Neutrophil (primary cell): ENCODE results near the gene TBC1D22A.

Source experiments
- H3K27ac ChIP-seq: fragments of 200-600 bp; sonication (generic); 2 replicates; pipeline ENCODE4 v1.5.1; 2016; ENCODE audit warnings: mild to moderate bottlenecking, moderate library complexity
- H3K27me3 ChIP-seq: fragments of 200-600 bp; sonication (generic); 2 replicates; pipeline ENCODE4 v1.6.0; 2016; ENCODE audit warnings: mild to moderate bottlenecking
- H3K36me3 ChIP-seq: fragments of 200-600 bp; sonication (generic); 2 replicates; pipeline ENCODE4 v1.5.1; 2017
- H3K4me1 ChIP-seq, 2 experiments: fragments of 200-600 bp in 1 of 2; sonication (generic) in 1 of 2; 1 replicate in 1 of 2; 2 replicates in 1 of 2; pipeline versions ENCODE4 v1.5.1 to v1.6.1; 2013 to 2016; ENCODE audit warnings: low read depth in 1 of 2, low read length in 1 of 2, mild to moderate bottlenecking in 1 of 2, moderate library complexity in 1 of 2; ENCODE audit not compliant: control insufficient read depth in 1 of 2, insufficient read depth in 1 of 2
- H3K4me3 ChIP-seq, 2 experiments: fragments of 200-600 bp in 1 of 2; sonication (generic) in 1 of 2; 1 replicate in 1 of 2; 2 replicates in 1 of 2; pipeline ENCODE4 v1.5.1; 2013 to 2016; ENCODE audit warnings: low read depth in 1 of 2, low read length in 1 of 2, mild to moderate bottlenecking in 1 of 2, moderate library complexity in 1 of 2
- H3K9me3 ChIP-seq: fragments of 200-600 bp; sonication (generic); 2 replicates; pipeline ENCODE4 v1.5.1; 2016
- TF ChIP-seq, protein P1 (sequence below): fragments of 200-600 bp; sonication (generic); IDR thresholded peaks from 2 replicates; pipeline ENCODE4 v1.5.1; 2016; ENCODE audit warnings: antibody characterized with exemption

TBC1D22A gene

DNA sequence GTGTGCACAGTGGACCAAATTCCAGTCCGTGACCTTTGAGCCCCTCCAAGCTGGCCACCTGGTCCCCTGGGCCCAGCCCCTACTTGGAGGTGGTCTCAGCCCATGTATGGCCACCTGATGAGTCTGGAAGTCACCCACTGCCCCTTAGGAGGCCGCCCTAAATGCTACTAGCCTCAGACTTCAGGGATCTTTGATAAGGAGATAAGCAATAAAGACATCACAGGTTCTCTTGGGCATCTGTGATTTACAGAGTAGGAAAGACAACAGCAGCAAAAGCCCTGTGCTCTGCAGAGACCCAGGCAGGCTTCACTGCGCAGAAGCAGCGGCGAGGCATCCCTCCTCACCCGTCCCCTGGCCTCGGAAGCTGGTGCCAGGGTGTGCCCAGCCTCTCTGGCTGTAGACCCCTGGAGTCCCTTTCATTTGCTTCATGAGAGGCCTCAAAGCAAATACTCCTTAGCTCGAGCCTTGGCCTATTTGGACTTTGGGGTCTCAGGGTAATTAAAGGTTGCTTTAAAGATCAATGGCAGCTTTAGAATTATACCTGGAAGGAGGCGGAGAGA lies 360.1 kb downstream of the TBC1D22A start:
- TF ChIP-seq, protein P1, sequence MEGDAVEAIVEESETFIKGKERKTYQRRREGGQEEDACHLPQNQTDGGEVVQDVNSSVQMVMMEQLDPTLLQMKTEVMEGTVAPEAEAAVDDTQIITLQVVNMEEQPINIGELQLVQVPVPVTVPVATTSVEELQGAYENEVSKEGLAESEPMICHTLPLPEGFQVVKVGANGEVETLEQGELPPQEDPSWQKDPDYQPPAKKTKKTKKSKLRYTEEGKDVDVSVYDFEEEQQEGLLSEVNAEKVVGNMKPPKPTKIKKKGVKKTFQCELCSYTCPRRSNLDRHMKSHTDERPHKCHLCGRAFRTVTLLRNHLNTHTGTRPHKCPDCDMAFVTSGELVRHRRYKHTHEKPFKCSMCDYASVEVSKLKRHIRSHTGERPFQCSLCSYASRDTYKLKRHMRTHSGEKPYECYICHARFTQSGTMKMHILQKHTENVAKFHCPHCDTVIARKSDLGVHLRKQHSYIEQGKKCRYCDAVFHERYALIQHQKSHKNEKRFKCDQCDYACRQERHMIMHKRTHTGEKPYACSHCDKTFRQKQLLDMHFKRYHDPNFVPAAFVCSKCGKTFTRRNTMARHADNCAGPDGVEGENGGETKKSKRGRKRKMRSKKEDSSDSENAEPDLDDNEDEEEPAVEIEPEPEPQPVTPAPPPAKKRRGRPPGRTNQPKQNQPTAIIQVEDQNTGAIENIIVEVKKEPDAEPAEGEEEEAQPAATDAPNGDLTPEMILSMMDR, result no peak
- no peaks in the 10 kb centered on the region for H3K4me1 ChIP-seq
- no peak overlapping the region for H3K4me3 ChIP-seq

DNA sequence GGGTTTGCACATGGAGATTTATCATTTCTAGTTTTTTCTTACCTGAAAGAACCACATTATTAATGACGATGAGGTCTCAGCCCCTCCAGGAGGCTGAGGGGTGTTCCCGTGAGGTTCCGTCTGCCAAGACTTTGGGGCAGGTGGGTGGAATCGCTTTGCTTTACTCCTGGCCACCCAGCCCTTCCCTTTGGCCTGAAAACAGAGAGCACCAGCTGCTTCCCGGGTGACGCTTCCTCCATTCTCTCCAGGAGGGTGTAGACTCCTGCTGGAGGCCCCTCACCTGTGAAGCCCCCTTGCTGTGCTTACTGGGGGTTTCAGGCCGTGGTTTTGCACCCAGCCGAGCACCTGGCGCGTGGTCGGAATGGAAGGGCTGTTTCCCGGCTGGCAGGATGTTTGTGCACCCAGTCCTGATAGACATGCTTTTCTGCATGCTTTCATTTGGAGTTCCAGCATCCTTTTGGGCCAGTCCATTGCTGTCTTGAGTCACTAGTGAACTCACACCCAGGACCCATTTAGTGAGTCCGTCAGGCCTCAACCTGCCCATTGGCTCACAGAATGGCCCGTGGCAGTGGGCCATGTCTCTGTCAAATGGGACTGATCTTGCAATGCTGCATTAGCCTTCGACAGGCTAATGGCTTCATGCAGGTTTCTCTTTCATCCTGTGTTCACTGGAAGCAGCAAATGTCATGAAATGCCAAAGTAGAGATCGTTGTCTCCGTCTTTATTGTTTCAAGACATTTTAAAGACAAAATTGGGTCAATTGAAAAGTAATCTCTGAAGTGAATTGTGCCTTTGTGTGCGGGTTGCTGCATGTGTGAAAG lies 360.8 kb downstream of the TBC1D22A start:
- peaks cover under 1% of the 10 kb centered on the region for H3K36me3 ChIP-seq
- H3K4me1 ChIP-seq, result no peaks in the 10 kb centered on the region
- TF ChIP-seq, protein P1, result no peak
- no peak overlapping the region for H3K4me3 ChIP-seq
- H3K27ac ChIP-seq, result no peak overlapping the region
- no peaks in the 10 kb centered on the region for H3K27me3 ChIP-seq
- H3K9me3 ChIP-seq, result no peaks in the 10 kb centered on the region

More for the DNA sequence above, 360.1 kb downstream of the TBC1D22A start:
- Histone ChIP-seq H3K36me3 (no peaks in the 10 kb centered on the region), H3K9me3 (no peaks in the 10 kb centered on the region), H3K27me3 (no peaks in the 10 kb centered on the region), H3K27ac (no peak overlapping the region)

DNA sequence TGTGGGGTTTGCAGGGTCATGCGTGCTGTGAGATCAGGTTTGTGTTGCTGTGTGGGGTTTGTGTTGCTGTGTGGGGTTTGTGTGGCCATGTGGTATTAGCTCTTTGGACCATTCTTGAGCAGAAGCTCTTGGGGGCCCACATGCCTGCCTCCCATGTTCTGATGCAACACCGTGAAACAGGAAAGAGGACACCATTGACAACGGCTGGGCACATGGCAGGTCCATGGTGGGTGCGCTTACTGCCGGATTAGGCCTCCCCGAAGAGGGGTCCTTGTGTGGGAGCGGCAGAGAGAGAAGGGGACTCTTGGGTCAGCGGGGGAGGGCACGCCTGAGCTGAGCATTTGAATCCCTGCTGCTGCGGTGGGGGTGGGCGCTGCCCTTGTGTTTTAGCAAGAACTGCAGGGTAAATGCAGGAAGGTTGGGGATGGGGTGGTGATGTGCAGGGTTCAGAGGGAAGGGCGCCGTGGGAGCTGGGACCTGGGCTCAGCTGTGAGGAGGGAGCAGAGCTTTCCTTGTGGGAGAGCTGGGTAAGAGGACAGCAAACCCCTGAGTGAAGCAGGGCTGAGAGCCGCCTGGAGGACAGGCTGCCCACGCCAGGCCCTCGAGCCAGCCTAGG lies 361.5 kb downstream of the TBC1D22A start:
- H3K4me1 ChIP-seq, result no peaks in the 10 kb centered on the region

DNA sequence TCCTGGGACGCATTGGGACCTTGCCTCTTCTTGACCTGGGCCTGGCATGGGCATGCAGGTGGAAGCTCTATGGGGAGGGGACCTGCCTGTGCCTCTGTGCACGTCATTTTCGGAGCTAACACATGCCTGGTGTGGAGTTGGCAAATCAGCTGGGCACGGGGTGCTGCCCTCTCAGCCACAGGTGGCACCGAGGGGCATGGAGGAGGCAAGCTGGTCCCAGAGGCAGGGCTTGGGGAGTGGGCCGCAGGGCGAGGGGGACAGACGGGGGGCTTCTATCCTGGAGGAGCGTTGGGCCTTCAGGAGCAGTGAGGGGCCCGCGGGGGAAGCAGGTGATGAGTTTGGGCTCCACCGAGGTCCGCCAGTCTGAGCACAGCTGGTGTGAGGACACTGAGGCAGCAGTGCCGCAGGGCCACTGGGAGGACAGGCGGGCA lies 362.0 kb downstream of the TBC1D22A start:
- no peak overlapping the region for H3K27ac ChIP-seq
- H3K9me3 ChIP-seq, result no peaks in the 10 kb centered on the region
- no peak overlapping the region for H3K4me3 ChIP-seq
- H3K4me1 ChIP-seq, result no peaks in the 10 kb centered on the region
- no peaks in the 10 kb centered on the region for H3K27me3 ChIP-seq
- TF ChIP-seq, protein P1, result no peak
- peaks cover 7% of the 10 kb centered on the region for H3K36me3 ChIP-seq

More for the DNA sequence above, 361.5 kb downstream of the TBC1D22A start:
- no peak overlapping the region for H3K27ac ChIP-seq
- peaks cover 7% of the 10 kb centered on the region for H3K36me3 ChIP-seq
- H3K4me3 ChIP-seq, result no peak overlapping the region
- no peaks in the 10 kb centered on the region for H3K9me3 ChIP-seq
- no peaks in the 10 kb centered on the region for H3K27me3 ChIP-seq
- TF ChIP-seq, protein P1, result no peak

DNA sequence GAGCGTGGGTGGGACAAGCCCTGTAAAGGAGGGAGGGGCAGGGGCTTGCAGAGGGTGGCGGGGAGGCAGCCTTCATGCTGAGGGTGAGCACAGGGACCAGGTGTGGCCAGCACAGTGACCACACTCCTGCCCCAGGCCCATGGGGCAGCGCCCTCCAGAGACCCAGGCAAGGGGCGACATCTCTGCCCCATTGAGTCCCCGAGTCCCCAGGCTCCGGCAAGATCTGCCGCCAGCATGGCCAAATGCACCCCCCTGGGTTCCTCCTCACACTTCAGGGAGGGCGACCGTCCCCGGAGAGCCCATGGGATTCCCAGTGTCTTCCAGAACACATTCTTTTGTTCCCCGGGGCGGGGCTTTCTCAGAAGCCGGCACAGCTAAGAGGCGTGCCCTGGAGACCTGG lies 362.5 kb downstream of the TBC1D22A start:
- Histone ChIP-seq H3K4me3 (no peak overlapping the region), H3K36me3 (peaks cover 7% of the 10 kb centered on the region), H3K4me1 (no peaks in the 10 kb centered on the region), H3K27me3 (no peaks in the 10 kb centered on the region), H3K9me3 (no peaks in the 10 kb centered on the region), H3K27ac (no peak overlapping the region)
- TF ChIP-seq, protein P1, result no peak
